Activated T-cell treated with anti-CD3 and anti-CD28 coated beads for 24 hours (primary cell): ENCODE results near the gene NT5DC2.
"Not testable (repeated sequence)": the region's sequence is repeated elsewhere in the genome, so short reads cannot be mapped to it uniquely, and the experiment has no call there.

Source experiments
- DNase-seq: peaks from one replicate; pipeline ENCODE4 v3.0.0-alpha.2; 2020; ENCODE audit warnings: low read depth

The NT5DC2 gene

DNA sequence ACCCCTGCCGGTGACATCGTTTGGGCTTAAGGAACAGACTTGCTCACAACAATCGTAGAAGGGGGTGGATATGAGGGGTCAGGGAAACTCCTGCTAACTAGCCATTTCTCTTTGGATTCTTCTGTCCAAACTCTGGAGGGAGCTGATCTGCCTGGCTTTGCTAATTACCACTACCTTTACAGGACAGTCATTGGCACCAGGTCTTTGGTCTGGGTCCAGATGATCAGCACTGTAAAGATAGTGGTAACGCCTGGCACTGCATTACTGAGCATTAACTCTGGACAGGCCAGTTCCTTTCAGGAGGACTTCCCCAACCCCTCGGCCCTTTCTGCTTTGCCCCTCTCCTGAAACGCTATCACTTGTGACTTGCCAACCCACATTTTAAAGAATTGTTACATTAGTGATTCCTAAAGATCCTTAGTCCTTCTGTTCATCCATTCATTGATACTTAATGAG lies 3.5 kb upstream of the NT5DC2 start:
- no peak for DNase-seq

DNA sequence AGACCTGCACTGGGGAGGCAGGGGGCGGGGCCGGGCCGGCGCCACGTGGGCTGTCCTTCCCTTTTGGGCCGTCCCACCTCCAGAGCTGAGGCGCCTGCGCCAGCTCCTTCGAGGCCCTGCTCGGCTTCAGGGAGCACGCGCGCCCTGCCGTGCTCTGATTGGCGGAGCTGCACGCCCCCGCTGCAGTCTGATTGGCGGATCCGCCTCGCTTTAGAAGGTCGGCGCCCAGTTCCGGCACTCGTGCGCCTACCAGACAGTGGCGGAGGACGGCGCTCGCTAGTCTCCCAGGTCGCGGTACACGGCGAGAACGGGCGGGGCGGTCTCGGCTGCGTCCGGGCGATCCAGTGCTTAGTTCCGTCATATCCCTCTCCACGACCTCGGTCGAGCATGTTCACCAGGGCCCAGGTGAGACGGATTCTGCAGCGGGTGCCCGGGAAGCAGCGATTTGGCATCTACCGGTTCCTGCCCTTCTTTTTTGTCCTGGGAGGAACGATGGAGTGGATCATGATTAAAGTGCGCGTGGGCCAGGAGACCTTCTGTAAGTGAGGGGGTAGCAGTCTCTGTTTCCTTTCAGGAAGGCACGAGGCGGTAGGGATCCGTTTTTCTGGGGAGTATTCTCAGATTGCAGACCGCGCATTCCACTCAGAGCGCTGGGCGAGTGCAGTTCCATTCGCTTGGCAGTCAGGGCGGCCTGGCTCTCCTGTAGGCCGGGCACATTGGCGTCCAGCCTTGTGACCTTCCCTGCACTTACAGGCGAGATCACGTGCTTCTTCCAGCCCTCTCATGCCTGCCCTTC lies 2.9 kb upstream of the NT5DC2 start, which contains the start of gene UQCC5:
Gene UQCC5 (plus strand): TSS at position 237 of the 796 bp plus-strand sequence. CDS start 151 bp downstream, at position 388.
- peak; percentile 98 for DNase-seq

DNA sequence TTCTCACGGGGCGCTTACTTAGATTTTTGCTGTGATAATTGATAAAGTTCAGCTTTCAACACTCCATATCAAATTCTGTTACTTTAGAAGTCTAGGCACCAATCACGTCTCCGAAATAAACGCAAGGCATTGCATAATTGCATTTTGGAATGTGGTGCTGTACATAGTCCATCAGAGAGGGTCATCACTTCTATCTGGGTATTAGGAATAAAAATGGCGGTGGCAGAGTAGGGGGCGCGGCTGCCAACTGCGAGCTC lies 2.4 kb upstream of the NT5DC2 start:
- DNase-seq, result no peak

DNA sequence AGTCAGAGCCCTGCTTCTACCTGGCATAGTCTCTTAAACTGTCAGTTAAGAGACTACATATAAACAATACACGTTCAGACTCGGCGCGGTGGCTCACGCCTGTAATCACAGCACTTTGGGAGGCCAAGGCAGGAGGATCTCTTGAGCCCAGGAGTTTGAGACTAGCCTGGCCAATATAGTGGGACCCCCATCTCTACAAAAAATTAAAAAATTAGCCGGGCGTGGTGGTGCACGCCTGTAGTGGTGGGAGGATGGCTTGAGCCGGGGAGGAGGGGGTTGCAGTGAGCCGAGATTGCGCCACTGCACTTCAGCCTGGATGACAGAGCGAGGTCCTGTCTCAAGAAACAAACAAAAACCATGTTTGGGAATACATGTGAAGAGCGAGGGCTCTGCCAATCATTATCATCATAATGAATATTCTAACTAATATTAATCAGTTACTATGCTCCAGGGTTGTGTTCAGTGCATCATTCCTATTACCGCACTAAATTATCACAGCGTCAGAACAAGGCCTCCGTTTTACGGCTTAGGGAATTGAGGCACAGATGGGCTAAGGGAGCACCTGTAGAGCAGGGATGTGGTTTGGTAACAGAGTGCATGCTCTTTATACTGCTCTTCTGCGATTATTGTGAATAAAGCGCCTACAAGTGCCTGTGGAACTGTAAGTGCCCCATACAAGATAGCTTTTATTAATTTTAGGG lies 1.9 kb upstream of the NT5DC2 start:
- DNase-seq, result no peak

DNA sequence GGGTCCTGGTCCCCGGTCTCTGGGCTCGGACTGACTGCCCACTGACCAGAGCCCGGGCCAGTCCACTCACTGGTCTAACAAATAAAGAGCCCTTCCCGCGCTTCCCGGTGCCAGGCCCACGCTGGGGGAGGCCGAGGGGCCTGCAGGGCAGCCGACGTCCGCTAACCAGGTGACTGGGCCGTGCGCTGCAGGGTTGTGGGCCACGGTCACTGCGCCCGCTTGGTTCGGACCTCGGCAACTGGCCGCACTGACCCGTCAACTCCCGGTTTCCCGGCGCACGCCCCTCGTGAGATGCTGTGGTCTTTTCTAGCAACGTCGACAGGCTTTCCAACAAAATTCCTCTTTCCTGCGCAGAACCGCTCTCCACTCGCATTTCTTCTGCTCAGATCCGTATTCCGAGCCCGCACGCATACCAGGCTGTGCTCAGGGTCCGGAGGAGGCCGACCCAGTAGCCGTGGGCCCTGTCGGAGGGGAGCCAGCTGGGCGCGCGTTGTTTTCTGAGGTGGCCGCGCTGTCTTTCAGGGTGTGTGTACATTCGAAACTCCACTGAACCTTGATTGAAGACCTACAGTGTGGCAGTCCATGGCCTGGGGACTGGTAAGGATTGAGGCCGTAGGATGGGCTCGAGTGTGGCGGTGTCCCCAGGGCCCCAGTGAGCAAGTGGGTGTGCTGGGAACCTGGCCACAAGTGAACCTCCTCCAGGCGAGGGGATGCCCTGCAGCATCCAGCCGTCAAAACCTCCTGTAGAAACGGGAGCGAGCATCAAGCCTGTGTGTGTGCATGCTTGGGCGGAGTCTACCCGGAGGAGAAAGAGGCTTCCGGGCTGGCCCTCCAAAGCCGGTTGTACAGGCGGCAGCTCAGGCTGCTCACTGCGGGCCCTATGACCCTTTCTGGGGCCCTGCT lies 875 bp upstream of the NT5DC2 start:
- no peak for DNase-seq

DNA sequence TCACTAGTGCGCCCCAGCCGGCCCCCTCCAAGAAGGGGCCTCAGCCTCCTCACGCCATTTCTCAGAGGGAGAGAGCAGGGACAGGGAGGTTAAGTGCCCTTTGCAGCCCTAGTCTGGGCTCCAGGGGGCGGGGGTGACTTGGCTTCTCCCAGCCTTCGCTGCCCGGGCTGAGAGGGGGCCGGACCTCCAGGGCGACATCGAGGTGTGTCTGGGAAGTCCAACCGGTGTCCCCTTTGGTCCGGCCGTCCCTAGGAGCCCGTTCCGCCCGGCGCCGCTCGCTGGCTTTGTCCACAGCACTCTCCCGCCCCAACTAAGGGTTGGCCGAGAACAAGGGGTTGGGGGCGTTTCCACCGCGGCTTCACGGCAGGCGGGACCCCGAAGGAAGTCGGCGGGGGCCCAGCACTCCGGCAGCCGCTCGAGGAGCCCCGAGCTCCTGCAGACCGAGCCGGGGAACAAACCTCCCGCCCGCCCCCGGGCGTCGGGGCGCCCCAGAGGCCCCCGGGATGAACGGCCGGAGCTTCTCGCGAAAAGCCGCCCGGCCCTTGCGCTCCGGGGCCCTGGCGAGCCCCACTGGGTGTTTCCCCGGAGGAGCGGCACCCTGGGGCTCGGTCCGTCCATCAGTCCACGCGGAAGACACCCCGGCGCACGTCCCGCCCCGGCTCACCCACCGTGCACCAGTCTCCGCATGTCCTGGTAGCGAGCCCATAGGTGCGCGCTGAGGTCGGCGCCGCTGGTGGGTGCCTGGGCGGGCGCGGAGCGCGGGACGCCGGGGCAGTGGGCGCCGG lies 627 bp downstream of the NT5DC2 start:
- no peak for DNase-seq

DNA sequence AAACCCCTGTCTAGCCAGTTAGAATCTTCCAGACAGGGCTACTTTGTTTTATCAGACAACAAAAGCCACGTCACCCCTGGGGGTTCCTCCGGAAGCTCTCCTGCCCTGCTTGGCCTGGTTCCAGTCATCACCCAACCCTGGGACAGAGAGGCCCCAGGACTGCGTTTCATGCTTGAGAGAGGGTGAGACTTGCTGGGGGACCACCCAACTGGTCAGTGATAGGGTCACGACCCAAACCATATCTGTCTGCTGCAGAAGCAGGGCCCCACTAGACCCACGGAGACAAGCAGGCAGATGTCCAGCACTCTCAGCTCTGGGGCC lies 1.2 kb downstream of the NT5DC2 start:
- no peak for DNase-seq

DNA sequence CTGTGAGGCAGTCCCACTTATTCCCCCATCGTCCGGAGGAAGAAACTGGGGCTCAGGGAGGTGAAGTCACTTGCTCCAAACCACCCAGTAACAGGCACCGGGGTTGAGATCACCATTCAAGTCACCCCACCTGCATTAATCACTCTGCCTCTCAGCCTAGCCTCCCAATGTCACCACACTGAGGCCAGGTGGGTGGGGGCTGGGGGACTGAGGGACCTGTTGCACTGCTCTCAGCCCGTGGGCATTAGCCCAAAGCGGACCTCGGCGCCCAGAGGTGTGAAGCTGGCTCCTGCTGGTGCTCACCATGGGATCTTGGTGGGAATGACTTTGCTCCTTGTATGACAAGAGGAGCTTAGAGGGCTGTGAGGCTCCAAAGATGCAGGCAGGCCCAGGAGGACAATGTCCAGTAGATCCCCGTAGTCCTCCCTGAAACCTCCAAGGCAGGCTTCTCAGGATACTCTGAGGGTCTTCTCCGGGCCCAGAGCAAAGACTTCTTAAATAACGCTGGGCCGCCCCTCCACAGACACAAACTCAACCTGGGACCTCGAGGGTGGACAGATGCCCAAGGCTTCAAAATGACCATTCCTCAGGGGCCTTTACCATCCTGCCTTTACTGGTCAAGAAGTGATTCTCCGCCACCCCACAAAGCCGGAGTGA lies 1.7 kb downstream of the NT5DC2 start:
- no peak for DNase-seq

DNA sequence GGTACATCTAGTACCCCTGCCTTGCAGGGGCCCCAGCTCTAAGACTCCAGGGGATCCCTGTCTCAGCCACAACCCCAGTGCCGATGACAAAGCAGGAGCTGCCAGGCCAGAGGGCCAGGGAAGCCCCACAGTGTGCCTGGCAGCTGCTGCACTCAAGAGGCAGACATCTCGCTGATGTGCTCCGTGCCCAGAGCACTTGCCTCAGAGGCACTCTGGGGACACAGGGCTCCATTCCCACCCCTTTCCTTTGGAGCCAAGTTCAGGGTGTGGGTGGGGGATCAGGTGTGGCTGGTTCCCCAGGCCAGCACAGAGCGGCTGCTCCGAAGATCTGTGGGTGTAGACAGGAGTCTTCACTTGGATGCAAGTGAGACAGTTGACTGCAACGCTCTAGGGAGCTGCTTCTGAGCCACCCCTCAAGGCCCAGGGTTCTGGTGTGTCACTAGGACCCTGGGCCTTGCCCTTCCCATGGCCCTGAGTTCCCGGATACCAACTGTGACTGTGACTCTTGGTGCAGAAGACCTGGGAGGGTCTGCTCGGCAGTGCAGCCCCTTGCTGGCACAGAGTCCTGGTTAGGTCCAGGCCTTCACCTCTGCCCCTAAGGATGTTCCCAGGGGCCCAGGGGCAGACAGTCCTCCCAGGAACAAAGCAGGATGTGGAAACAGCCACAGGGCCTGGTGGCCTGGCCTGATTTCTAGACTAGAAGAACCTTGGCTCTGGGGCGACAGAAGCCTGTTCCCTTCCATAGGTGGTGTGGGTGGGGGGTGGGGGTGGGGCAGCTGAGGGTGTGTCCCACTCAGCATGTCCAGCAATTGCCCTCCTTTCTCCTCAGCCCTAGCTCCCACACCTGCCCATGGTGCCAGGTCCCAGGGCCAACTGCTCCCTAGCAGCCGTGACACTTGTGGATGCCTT lies 2.5 kb downstream of the NT5DC2 start:
- no peak for DNase-seq

DNA sequence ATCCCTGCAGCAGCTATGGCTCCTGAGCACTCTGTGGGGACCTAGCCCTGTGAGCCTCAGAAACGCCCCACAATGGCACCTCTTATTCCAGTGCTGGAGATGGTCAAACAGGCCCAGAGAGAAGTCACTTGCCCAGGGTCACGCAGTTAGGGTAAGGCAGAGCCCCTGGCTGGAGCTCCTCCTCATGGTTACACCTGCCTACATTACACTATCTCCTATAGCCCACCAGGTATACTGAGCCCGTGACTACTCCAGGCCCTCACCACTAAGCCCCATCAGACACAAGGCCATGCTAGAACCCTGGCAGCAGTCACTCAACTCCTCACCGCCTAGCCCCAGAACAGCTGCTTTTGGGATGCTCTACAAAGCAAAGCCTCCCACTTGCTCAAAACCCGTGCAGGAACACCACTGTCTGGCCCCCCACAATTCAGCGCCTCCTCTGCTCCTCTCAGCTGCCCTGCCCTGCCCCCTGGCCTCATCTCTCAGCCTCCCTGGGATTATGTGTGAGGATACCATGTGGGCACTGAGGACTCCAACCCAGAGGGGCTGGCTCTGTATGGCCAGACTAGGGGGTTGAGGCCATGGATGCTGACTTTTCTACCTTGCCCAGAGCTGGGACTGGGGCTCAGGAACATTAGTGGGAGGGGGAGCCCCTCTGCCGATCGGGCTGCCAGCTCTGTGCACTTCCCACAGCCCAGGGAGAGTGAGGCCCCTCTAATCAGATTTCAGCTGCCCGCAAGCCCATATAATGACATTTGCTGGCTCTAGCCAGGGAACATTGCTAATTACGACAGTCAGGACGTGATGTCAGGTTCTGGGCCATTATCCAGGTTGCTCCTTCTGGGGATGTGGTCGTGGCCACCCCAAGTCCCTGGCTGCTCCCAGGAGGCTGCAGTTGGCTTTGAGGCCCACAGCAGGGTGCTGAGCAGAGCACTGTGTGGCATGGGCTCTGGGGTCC lies 4.0 kb downstream of the NT5DC2 start:
- no peak for DNase-seq

DNA sequence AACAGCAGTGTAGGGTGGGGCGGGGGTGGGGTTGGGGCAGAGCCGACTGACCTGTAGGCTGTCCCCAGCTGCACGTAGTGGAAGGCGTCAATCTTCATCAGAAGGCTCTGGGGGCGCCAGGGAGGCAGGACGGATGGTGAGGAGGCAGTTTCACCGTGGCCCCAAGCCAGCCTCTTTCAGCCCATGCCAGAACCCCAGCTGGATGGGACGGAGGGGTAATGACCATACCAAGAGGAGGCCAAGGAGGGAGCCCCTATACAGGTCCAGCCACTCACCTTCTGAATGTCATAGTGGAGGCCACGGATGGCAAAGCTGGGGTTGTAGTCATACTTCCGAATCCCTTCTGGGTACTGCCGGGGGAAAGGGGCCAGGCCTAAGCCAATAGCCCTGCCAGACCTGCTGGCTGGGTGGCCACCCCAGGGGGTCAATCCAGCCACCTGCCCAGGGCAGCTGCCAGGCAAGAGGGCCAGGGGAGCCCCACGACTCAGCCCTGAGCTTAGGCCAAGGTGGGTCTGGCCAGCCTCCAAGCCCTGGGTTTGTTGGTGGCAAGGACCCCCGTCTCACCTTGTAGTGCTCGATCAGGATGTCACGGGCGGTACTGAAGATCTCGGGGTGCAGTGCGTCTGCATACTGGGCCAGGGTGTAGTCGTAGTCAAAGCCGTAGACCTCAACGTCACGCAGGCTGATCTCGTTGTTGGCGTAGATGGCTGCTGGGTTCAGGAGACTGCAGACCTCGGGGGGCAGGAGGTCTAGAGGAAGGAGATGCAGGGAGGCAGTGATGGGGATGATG lies 4.9 kb downstream of the NT5DC2 start:
- DNase-seq, result no peak

DNA sequence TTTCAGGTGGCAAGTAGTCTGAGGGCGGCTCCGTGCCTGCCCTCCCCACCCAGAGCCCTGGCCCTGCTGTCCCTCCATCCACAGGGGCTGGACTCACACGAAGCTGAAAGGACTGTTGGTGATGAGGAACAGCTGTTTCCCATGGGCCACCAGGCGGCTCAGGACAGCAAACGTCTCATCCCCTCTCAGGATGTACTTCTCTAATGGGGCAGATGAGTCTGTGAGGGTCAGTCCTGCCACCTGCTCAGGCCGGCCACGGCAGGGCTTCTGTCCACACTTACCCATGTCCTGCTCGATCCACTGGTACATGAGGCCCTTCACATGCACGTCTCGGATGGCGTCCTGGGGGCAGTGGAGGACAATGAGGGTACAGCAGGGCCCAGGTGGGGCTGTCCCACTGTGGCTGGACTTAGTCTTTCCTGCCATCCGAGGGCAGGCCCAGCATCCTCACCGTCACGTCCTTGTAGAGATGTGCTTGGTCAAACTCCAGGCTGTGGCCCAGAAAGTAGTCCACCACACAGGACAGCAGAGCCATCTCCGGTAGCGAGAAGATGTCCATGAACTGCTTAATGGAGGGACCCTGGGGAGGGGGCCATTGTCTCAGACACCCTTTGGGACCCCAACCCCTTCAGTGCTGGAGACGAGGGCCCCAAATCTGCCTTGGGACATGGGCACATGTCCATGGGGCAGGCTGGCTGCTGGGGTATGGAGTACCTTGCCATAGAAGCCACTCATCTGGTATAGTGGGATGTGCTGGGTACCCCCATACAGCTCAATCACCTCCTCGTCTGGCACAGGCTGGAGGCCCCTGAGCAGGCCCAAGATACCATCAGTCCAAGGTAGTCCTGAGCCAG lies 5.7 kb downstream of the NT5DC2 start:
- DNase-seq, result no peak

DNA sequence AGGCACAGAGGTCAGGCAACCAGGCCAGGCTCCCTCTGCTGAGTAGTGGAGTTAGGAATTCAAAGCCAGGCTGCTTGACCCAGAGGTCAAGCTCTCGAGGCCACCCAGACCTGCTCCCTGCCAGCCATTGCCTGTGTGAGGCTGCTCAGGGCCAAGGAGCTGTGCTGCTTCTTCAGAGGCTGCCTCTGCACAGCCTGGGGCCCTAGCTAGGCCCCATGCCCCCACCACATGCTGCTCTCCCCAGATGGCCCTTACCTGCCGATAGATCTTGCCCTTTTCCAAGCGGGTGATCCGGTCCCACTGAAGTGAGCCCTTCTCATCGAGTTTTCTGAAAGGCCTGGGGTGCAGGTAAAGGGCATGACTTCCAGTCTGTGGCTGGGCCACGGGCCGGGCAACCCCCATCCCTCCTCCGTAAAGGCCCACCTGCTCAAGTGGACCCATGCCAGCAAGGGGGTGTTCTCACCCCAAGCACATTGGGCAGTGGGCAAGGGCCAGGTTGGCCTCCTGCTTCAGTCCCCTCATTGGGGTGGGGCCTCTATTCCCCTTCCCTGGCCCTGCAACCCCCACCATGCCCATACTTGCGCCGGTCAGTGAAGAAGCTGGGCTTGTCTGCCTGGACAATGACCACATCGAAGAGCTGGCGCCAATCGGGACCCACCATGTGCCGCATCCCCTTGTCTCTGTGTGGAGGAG lies 6.5 kb downstream of the NT5DC2 start:
- no peak for DNase-seq

DNA sequence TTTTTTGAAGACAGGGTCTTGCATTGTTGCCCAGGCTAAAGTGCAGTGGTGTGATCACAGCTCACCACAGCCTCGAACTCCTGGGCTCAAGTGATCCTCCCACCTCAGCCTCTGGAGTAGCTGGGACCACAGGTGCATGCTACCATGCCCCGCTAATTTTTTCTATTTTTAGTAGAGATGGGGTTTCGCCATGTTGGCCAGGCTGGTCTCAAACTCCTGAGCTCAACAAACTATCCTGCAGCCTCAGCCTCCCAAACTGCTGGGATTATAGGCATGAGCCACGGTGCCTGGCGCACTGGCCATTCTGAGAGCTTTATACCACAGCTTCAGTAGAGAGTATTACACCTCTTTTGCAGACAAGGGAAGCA lies 7.0 kb downstream of the NT5DC2 start:
- DNase-seq, result not testable (repeated sequence)

DNA sequence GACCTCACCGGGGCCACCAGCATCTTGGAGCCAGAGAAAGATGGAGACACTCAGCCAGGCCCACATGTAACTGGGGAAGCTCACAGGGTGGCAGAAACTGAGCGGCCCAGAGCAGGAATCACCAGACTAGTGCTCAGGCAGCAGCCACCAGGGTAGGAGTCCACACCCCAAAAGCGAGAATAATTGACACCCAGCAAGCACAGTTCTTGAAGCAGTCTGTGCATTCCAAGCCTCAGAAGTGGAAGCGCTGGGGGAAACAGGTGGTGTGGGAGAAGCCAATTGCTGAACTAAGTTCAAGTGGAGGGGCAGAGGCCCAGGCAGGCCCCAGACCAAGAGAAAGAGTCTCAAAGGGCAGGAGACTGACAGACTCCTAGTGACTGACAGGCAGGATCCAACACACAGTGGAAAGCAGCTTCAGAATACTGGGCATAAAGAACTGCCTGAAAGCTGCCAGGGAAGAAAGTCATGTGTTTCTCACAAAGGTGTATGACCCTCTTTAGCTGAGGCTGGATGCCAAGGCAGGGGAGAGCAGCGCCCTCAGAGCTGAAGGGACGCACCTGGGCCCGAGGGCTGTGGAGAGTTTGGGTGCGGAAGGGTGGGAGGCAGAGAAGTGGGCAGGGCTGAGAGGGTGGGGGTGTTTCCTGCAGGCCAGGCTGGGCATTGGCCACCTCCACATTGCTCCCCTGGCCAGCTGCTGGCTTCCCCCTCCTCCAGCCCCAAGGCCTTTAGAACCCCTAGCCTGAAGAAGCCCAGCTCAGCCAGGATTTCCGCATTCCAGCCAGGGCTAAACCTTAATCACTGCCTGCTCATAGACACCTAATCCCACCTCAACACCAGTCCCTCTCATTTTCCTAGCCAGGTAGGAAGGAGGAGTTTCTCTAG lies 7.7 kb downstream of the NT5DC2 start:
- no peak for DNase-seq
